HG03025 (cell line): ENCODE data around the gene EFCAB13.

Experiments used
- ATAC-seq: cut with Tn5 transposase; IDR thresholded peaks from one replicate; pipeline ENCODE4 v1.9.1; 2021; ENCODE audit warnings: mild to moderate bottlenecking, moderate library complexity; ENCODE audit not compliant: unreplicated experiment, low FRiP score

EFCAB13 gene

GRCh38 chr17:47323382-47324223, at the start of gene EFCAB13:
TSS of gene EFCAB13 (plus strand) at chr17:47323955. CDS start at chr17:47328354, 4,399 bp downstream.
- ATAC-seq: peak; percentile 70

GRCh38 chr17:47274319-47275069, 49.3 kb upstream of the EFCAB13 start:
- no peak for ATAC-seq

- ATAC-seq: no peak
These were observed 48.3 kb upstream of the EFCAB13 start for GRCh38 chr17:47275245-47275984.

GRCh38 chr17:47276444-47276843, 47.3 kb upstream of the EFCAB13 start:
- no peak for ATAC-seq

- ATAC-seq: no peak
These were observed 46.9 kb upstream of the EFCAB13 start for GRCh38 chr17:47276868-47277267.

- no peak for ATAC-seq
These were observed 45.8 kb upstream of the EFCAB13 start for GRCh38 chr17:47277921-47278320.

- no peak for ATAC-seq
These were observed 45.2 kb upstream of the EFCAB13 start for GRCh38 chr17:47278561-47278960.

GRCh38 chr17:47279062-47279801, 44.5 kb upstream of the EFCAB13 start:
- peak; percentile 51 for ATAC-seq

- ATAC-seq: no peak
These were observed 43.5 kb upstream of the EFCAB13 start for GRCh38 chr17:47280072-47280811.

- no peak for ATAC-seq
These were observed 42.5 kb upstream of the EFCAB13 start for GRCh38 chr17:47281216-47281615.

- no peak for ATAC-seq
These were observed 38.8 kb upstream of the EFCAB13 start for GRCh38 chr17:47285003-47285402.

GRCh38 chr17:47286198-47286914, 37.4 kb upstream of the EFCAB13 start:
- ATAC-seq: no peak

GRCh38 chr17:47287068-47287467, 36.7 kb upstream of the EFCAB13 start:
- no peak for ATAC-seq

- no peak for ATAC-seq
These were observed 36.1 kb upstream of the EFCAB13 start for GRCh38 chr17:47287639-47288038.

- no peak for ATAC-seq
These were observed 35.1 kb upstream of the EFCAB13 start for GRCh38 chr17:47288531-47289116.

GRCh38 chr17:47289302-47289701, 34.5 kb upstream of the EFCAB13 start:
- ATAC-seq: no peak

- no peak for ATAC-seq
These were observed 32.9 kb upstream of the EFCAB13 start for GRCh38 chr17:47290870-47291241.

GRCh38 chr17:47291242-47291873, 32.4 kb upstream of the EFCAB13 start:
- no peak for ATAC-seq
